22Rv1 (cell line): ENCODE measurements around the gene CD74.

Experiments used
- ZFX ChIP-seq: fragments of 450-650 bp; IDR thresholded peaks from 2 replicates; pipeline ENCODE4 v1.6.1; 2017; ENCODE audit warnings: antibody characterized with exemption, borderline replicate concordance
- TF ChIP-seq, protein P1 (sequence below): fragments of 450-650 bp; IDR thresholded peaks from 2 replicates; pipeline ENCODE4 v1.5.1; 2017; ENCODE audit warnings: mild to moderate bottlenecking

- TF ChIP-seq, protein P1, sequence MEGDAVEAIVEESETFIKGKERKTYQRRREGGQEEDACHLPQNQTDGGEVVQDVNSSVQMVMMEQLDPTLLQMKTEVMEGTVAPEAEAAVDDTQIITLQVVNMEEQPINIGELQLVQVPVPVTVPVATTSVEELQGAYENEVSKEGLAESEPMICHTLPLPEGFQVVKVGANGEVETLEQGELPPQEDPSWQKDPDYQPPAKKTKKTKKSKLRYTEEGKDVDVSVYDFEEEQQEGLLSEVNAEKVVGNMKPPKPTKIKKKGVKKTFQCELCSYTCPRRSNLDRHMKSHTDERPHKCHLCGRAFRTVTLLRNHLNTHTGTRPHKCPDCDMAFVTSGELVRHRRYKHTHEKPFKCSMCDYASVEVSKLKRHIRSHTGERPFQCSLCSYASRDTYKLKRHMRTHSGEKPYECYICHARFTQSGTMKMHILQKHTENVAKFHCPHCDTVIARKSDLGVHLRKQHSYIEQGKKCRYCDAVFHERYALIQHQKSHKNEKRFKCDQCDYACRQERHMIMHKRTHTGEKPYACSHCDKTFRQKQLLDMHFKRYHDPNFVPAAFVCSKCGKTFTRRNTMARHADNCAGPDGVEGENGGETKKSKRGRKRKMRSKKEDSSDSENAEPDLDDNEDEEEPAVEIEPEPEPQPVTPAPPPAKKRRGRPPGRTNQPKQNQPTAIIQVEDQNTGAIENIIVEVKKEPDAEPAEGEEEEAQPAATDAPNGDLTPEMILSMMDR, result no peak
- no peak for TF ChIP-seq ZFX
Observed at GRCh38 chr5:150404121-150404520, 8.6 kb downstream of the CD74 start.
